CD8-positive, alpha-beta memory T cell (primary cell): Measurements from ENCODE around the gene NEUROD6. TPM values are rescaled to one million over a fixed set of nuclear protein-coding genes. Genes with fewer than 3 reads are reported as not detected.

ENCODE experiments used
- CTCF ChIA-PET: fragments of 350-600 bp; sonication (Branson Sonifier 250); formaldehyde crosslinking; loops from one replicate; lab custom pipeline; 2021; ENCODE audit warnings: antibody characterized with exemption; lab: Charles Lee
- POLR2A ChIA-PET: fragments of 350-600 bp; sonication (Branson Sonifier 250); formaldehyde crosslinking; loops from one replicate; lab custom pipeline; 2021; ENCODE audit warnings: antibody characterized with exemption; lab: Charles Lee
- DNase-seq, 5 donors: peaks; one replicate each; pipeline versions ENCODE4 v3.0.0 to v3.0.0-alpha.2; 2020 to 2022; ENCODE audit warnings: mixed read lengths in 1 of 5
- H3K27ac ChIP-seq: one replicate; pipeline ENCODE4 v1.7.0; 2013; ENCODE audit warnings: low read depth, mild to moderate bottlenecking, low read length, moderate library complexity
- H3K27me3 ChIP-seq: 2 replicates; pipeline ENCODE4 v1.7.0; 2013; ENCODE audit warnings: low read length, mild to moderate bottlenecking; ENCODE audit not compliant: insufficient read depth, poor library complexity, severe bottlenecking
- H3K36me3 ChIP-seq: 2 replicates; pipeline ENCODE4 v1.7.0; 2013; ENCODE audit warnings: mild to moderate bottlenecking, low read length, moderate library complexity; ENCODE audit not compliant: insufficient read depth
- H3K4me1 ChIP-seq: 2 replicates; pipeline ENCODE4 v1.7.0; 2013; ENCODE audit warnings: mild to moderate bottlenecking, low read length, moderate library complexity; ENCODE audit not compliant: insufficient read depth
- H3K4me3 ChIP-seq: 2 replicates; pipeline ENCODE4 v1.7.0; 2013; ENCODE audit warnings: mild to moderate bottlenecking, low read length
- H3K9me3 ChIP-seq: 2 replicates; pipeline ENCODE4 v1.7.0; 2013; ENCODE audit warnings: mild to moderate bottlenecking, low read length
- H3K27ac Mint-ChIP-seq, 8 donors: one replicate each; pipeline ENCODE4 v1.8.0; 2020 to 2021; ENCODE audit warnings: mixed read lengths in 8 of 8, mild to moderate bottlenecking in 6 of 8, inconsistent platforms in 3 of 8, moderate library complexity in 3 of 8
- H3K27me3 Mint-ChIP-seq, 2 donors: one replicate each; pipeline ENCODE4 v1.8.0; 2020 to 2021; ENCODE audit warnings: mixed read lengths in 2 of 2, mild to moderate bottlenecking in 1 of 2, moderate library complexity in 1 of 2
- H3K36me3 Mint-ChIP-seq, 3 donors: one replicate each; pipeline ENCODE4 v1.8.0; 2020 to 2021; ENCODE audit warnings: mixed read lengths in 3 of 3, inconsistent platforms in 1 of 3, mild to moderate bottlenecking in 1 of 3
- H3K4me1 Mint-ChIP-seq, 3 donors: one replicate each; pipeline ENCODE4 v1.8.0; 2020 to 2021; ENCODE audit warnings: mixed read lengths in 3 of 3, inconsistent platforms in 1 of 3, mild to moderate bottlenecking in 1 of 3
- H3K4me3 Mint-ChIP-seq, 7 donors: one replicate each; pipeline ENCODE4 v1.8.0; 2020 to 2021; ENCODE audit warnings: mixed read lengths in 7 of 7, mild to moderate bottlenecking in 6 of 7, moderate library complexity in 4 of 7, inconsistent platforms in 2 of 7
- H3K9me3 Mint-ChIP-seq, 5 donors: one replicate each; pipeline ENCODE4 v1.8.0; 2020 to 2022; ENCODE audit warnings: mixed read lengths in 5 of 5, mild to moderate bottlenecking in 3 of 5, moderate library complexity in 2 of 5, inconsistent platforms in 1 of 5
- polyA plus RNA-seq: library from polyadenylated mRNA; unstranded; fragments of 300-500 nt; fragmentation: Illumina TruSeq; gene quantifications from one replicate; pipeline ENCODE4 v1.2.3, GENCODE V29; 2021
- total RNA-seq, 2 experiments: library from RNA; stranded (reverse); gene quantifications; one replicate each; pipeline ENCODE4 v1.2.3, GENCODE V29; 2021

NEUROD6 gene
- total and polyA plus RNA-seq, 3 experiments from 2014 or later = not detected

DNA sequence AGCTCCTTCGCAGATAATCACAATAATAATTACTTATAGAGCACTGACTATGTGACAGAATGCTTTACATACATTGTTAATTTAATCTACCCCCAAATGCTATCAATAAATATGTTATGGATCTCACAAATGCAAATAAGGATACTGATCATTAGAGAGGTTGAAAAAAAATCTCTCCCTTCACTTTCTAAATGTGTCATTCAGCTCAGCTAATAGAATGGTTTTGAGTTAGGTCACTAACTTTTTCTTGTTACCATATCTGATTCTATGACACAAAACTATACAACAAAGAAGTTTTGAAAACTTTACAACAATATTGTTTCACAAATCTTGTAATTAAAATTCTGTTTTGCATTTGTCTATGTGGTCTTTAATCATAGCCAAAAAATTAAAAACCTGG, 17.4 kb downstream of the NEUROD6 start:
- Mint-ChIP-seq H3K4me3 (no peak overlapping the region), H3K27ac (no peak overlapping the region), H3K4me1 (no peaks in the 10 kb centered on the region), H3K27me3 (peaks cover 0 to 3% of the 10 kb centered on the region in 2 donors), H3K9me3 (peaks cover 2 to 6% (median 3%) of the 10 kb centered on the region in 5 donors), H3K36me3 (peaks cover 0 to 1% (median 0%) of the 10 kb centered on the region in 3 donors)
- Histone ChIP-seq H3K36me3 (no peaks in the 10 kb centered on the region), H3K27me3 (no peaks in the 10 kb centered on the region), H3K9me3 (no peaks in the 10 kb centered on the region), H3K27ac (no peak overlapping the region), H3K4me3 (no peak overlapping the region), H3K4me1 (no peaks in the 10 kb centered on the region)
- CTCF ChIA-PET = no interaction called here
- no peak for DNase-seq
- POLR2A ChIA-PET = no interaction called here

DNA sequence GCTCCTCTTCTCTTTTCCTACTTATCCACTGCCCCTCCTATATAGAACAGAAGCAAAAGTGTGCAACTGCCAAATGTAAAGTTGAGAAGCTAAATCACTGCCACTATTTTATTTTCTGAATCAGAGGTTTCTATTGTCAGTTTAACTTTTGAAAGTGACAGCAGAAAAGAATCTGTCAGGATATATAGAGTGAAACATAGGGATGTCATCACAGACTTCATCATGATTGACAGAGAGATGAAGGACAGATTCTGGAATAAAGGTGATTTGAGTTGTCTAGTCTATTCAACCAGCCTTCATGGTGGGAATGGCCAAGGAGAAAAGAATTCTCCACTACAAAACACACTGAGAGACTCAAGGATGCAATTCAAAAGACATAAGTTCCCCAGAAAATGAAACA, 19.9 kb downstream of the NEUROD6 start:
- Mint-ChIP-seq H3K36me3 (peaks cover 0 to 1% (median 0%) of the 10 kb centered on the region in 3 donors), H3K4me1 (no peaks in the 10 kb centered on the region), H3K27ac (no peak overlapping the region), H3K27me3 (peaks cover 0 to 2% of the 10 kb centered on the region in 2 donors), H3K9me3 (peaks cover 0 to 7% (median 3%) of the 10 kb centered on the region in 5 donors), H3K4me3 (no peak overlapping the region)
- H3K27ac ChIP-seq = no peak overlapping the region
- H3K4me1 ChIP-seq = no peaks in the 10 kb centered on the region
- DNase-seq = no peak
- no peaks in the 10 kb centered on the region for H3K9me3 ChIP-seq
- POLR2A ChIA-PET = no interaction called here
- CTCF ChIA-PET = no interaction called here
- no peak overlapping the region for H3K4me3 ChIP-seq
- no peaks in the 10 kb centered on the region for H3K27me3 ChIP-seq
- no peaks in the 10 kb centered on the region for H3K36me3 ChIP-seq

DNA sequence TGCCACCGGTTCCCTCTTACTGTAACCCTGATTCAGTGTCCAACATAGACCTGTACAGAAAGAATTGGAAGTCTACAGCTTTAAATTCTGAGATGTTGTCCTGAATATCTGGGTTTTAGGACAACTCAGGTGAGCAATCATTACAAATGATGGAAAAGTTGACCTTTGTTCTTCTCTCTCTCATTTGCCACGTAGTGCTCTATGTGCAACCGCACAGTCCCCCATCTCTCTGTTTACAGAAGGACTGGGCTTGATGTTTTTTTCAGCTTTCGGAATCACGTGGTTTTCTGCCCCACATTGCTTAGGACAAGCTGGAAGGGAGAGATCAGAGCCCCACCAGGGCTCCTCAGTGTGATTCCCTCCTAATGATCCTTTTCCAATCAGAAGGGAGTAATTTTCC, 22.2 kb downstream of the NEUROD6 start:
- CTCF ChIA-PET = no interaction called here
- Histone ChIP-seq H3K9me3 (no peaks in the 10 kb centered on the region), H3K27me3 (no peaks in the 10 kb centered on the region), H3K27ac (no peak overlapping the region), H3K36me3 (no peaks in the 10 kb centered on the region), H3K4me3 (no peak overlapping the region), H3K4me1 (no peaks in the 10 kb centered on the region)
- DNase-seq = no peak
- H3K27me3 Mint-ChIP-seq = peaks cover 0 to 2% of the 10 kb centered on the region in 2 donors
- no peak overlapping the region for H3K4me3 Mint-ChIP-seq
- H3K9me3 Mint-ChIP-seq = peaks cover 0 to 5% (median 3%) of the 10 kb centered on the region in 5 donors
- no peak overlapping the region for H3K27ac Mint-ChIP-seq
- peaks cover 0 to 1% (median 0%) of the 10 kb centered on the region in 3 donors for H3K36me3 Mint-ChIP-seq
- POLR2A ChIA-PET = no interaction called here
- no peaks in the 10 kb centered on the region for H3K4me1 Mint-ChIP-seq

DNA sequence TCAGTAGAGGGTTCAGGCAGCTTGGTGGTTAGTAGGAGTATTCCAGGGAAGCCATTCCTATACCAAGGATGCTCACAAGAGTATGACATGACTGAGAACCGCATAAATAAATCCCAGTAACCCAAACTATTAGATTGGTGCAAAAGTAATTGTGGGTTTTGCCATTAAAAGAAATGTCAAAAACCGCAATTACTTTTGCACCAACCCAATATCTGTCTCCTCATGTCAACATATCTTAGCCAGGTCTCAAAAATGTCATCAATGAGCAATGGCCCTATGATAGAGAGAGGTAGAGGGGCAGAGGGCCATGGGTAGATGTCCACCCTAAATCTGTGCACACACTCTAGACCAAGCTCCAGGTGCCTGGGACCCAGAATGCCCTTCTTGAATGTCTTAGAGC, 23.6 kb downstream of the NEUROD6 start:
- H3K9me3 Mint-ChIP-seq = peaks cover 0 to 5% (median 2%) of the 10 kb centered on the region in 5 donors
- no peak overlapping the region for H3K27ac Mint-ChIP-seq
- Histone ChIP-seq H3K9me3 (no peaks in the 10 kb centered on the region), H3K4me1 (no peaks in the 10 kb centered on the region), H3K36me3 (no peaks in the 10 kb centered on the region), H3K27ac (no peak overlapping the region), H3K27me3 (no peaks in the 10 kb centered on the region), H3K4me3 (no peak overlapping the region)
- H3K4me3 Mint-ChIP-seq = no peak overlapping the region
- H3K4me1 Mint-ChIP-seq = no peaks in the 10 kb centered on the region
- CTCF ChIA-PET = no interaction called here
- no peaks in the 10 kb centered on the region for H3K27me3 Mint-ChIP-seq
- no peak for DNase-seq
- POLR2A ChIA-PET = no interaction called here
- H3K36me3 Mint-ChIP-seq = peaks cover 0 to 1% (median 0%) of the 10 kb centered on the region in 3 donors

DNA sequence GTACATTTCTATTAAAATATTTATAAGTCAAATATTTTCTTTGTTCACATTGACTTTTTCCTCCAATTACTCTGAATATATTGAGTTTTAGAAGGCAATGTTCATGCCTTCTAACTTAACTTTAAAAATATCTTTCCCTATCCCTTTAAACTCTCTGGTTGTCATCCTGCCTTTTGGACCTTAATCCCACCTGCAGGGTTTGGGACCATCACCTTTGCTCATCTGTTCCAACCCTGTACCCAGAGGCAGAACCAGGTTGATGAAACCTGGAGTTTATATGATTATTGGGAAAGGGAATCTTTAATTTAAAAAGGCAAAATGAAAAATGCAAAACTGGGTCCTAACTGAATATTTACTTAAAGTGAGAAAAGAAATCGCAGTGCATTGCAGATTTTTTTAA, 24.8 kb downstream of the NEUROD6 start:
- Mint-ChIP-seq H3K4me1 (no peaks in the 10 kb centered on the region), H3K27ac (peak overlapping the region in 1 of 8 donors; percentile 52), H3K27me3 (no peaks in the 10 kb centered on the region), H3K4me3 (no peak overlapping the region), H3K9me3 (peaks cover 0 to 5% (median 2%) of the 10 kb centered on the region in 5 donors), H3K36me3 (peaks cover 0 to 1% (median 0%) of the 10 kb centered on the region in 3 donors)
- H3K27me3 ChIP-seq = no peaks in the 10 kb centered on the region
- no peak for DNase-seq
- H3K4me3 ChIP-seq = no peak overlapping the region
- no peaks in the 10 kb centered on the region for H3K9me3 ChIP-seq
- H3K36me3 ChIP-seq = no peaks in the 10 kb centered on the region
- no peak overlapping the region for H3K27ac ChIP-seq
- POLR2A ChIA-PET = no interaction called here
- no peaks in the 10 kb centered on the region for H3K4me1 ChIP-seq
- CTCF ChIA-PET = no interaction called here

DNA sequence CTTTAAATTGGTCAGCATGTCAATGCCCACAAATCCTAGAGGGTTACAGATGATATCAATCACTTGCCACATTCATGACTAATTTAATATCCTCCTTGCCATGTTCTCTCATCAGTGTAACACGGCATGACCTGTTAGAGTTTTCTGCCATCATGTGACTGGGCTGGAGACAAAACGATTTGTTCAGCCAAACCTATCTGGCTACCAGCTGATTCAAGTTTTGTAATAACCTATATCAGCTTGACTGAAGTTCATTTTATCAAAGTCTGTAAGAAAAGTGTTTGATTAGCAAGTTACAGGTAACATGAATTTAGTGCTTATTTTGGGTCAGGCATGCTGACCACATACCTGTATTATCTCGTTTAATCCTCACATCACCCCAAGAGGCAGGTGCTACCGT, 25.7 kb downstream of the NEUROD6 start:
- H3K4me1 Mint-ChIP-seq = no peaks in the 10 kb centered on the region
- CTCF ChIA-PET = no interaction called here
- no peak for DNase-seq
- Histone ChIP-seq H3K4me1 (no peaks in the 10 kb centered on the region), H3K9me3 (no peaks in the 10 kb centered on the region), H3K27ac (no peak overlapping the region), H3K4me3 (no peak overlapping the region), H3K36me3 (no peaks in the 10 kb centered on the region), H3K27me3 (no peaks in the 10 kb centered on the region)
- H3K9me3 Mint-ChIP-seq = peaks cover 0 to 5% (median 2%) of the 10 kb centered on the region in 5 donors
- H3K36me3 Mint-ChIP-seq = peaks cover 0 to 1% (median 0%) of the 10 kb centered on the region in 3 donors
- H3K4me3 Mint-ChIP-seq = no peak overlapping the region
- POLR2A ChIA-PET = no interaction called here
- H3K27me3 Mint-ChIP-seq = no peaks in the 10 kb centered on the region
- H3K27ac Mint-ChIP-seq = no peak overlapping the region

DNA sequence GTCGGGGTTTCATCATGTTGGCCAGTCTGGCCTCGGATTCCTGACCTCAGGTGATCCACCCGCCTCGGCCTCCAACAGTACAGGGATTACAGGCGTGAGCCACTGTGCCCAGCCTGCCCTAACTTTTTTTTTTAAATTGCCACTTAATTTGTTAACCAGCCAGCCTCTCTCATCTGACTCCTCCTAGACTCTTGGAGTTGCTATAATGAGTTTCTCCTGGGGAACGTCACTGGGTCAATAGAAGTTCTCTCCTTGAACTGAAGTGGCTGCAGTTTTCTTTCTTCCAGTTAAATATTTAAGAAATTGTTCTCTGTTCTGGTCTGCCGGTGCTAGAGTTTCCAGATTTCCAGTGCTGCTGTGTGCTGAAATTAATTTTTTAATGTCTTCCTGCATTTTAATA, 27.6 kb downstream of the NEUROD6 start:
- no peak for DNase-seq
- H3K4me1 Mint-ChIP-seq = no peaks in the 10 kb centered on the region
- Histone ChIP-seq H3K36me3 (no peaks in the 10 kb centered on the region), H3K4me3 (no peak overlapping the region), H3K27me3 (no peaks in the 10 kb centered on the region), H3K27ac (no peak overlapping the region), H3K4me1 (no peaks in the 10 kb centered on the region), H3K9me3 (no peaks in the 10 kb centered on the region)
- no peak overlapping the region for H3K4me3 Mint-ChIP-seq
- ChIA-PET POLR2A (no interaction called here), CTCF (no interaction called here)
- no peak overlapping the region for H3K27ac Mint-ChIP-seq
- peaks cover 0 to 5% (median 3%) of the 10 kb centered on the region in 5 donors for H3K9me3 Mint-ChIP-seq
- H3K27me3 Mint-ChIP-seq = no peaks in the 10 kb centered on the region
- H3K36me3 Mint-ChIP-seq = no peaks in the 10 kb centered on the region

DNA sequence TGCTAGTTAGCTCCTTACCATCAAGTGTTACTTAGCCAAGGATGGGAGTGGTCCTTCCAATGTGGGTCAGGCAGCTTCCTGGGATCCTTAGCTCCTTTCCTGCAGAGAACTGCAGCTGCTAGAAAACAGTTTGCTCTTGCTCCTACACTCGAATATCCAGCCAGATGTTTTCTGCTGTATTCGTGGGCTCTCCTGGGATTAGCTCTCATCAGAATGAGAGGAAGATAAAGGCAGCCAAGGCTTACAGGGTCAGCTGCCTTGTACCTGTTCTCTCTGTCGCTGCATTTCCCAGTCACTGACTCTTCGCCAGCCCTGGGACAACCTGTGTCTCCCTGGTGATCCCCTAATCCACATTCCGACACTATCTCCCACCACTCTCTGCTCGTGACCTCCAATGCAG, 29.0 kb downstream of the NEUROD6 start:
- Mint-ChIP-seq H3K9me3 (peaks cover 0 to 5% (median 4%) of the 10 kb centered on the region in 5 donors), H3K36me3 (no peaks in the 10 kb centered on the region), H3K27ac (no peak overlapping the region), H3K4me3 (no peak overlapping the region), H3K4me1 (no peaks in the 10 kb centered on the region), H3K27me3 (peaks cover 0 to 1% of the 10 kb centered on the region in 2 donors)
- H3K4me3 ChIP-seq = no peak overlapping the region
- H3K27ac ChIP-seq = no peak overlapping the region
- no peaks in the 10 kb centered on the region for H3K9me3 ChIP-seq
- ChIA-PET CTCF (no interaction called here), POLR2A (no interaction called here)
- H3K36me3 ChIP-seq = no peaks in the 10 kb centered on the region
- no peaks in the 10 kb centered on the region for H3K4me1 ChIP-seq
- no peaks in the 10 kb centered on the region for H3K27me3 ChIP-seq
- no peak for DNase-seq
